ENCODE data around the gene MLLT10. TPM values are rescaled to one million over a fixed set of nuclear protein-coding genes. Genes with fewer than 3 reads are reported as not detected.

Gene MLLT10
- total RNA-seq, 2 experiments from 2014 or later: 33.8 to 34.1 TPM

- peaks cover 24% of the 10 kb centered on the region for H3K27me3 Mint-ChIP-seq
- POLR2A ChIA-PET: interaction anchor here (0.7 kb wide), 1 partner anchor 178 kb away, joined by 3 read pairs; no protein-coding TSS in a partner anchor
- ATAC-seq (no peak), DNase-seq (no peak)
- CTCF ChIA-PET: interaction anchor here (0.9 to 1.2 kb wide), 2 partner anchors 17 to 29 kb away, joined by 3 to 4 read pairs; no protein-coding TSS in a partner anchor
- no peaks in the 10 kb centered on the region for H3K36me3 Mint-ChIP-seq (ENCODE audit: low read depth)
- intact Hi-C loops (cut with DNase I, micrococcal nuclease): loop anchor here (1.0 to 10.0 kb wide), 8 partner anchors 7 to 1920 kb away; partner anchors contain the start of gene PIP4K2A (in 1 of the 2)
- H3K9me3 Mint-ChIP-seq (ENCODE audit: low read depth): no peaks in the 10 kb centered on the region
- H3K4me3 Mint-ChIP-seq: peak overlapping the region; percentile 80
- peak overlapping the region; percentile 87 for H3K27ac Mint-ChIP-seq
- H3K4me1 Mint-ChIP-seq: peaks cover 31% of the 10 kb centered on the region
Observed at GRCh38 chr10:21524526-21525366, 9.3 kb upstream of the MLLT10 start.

DNA sequence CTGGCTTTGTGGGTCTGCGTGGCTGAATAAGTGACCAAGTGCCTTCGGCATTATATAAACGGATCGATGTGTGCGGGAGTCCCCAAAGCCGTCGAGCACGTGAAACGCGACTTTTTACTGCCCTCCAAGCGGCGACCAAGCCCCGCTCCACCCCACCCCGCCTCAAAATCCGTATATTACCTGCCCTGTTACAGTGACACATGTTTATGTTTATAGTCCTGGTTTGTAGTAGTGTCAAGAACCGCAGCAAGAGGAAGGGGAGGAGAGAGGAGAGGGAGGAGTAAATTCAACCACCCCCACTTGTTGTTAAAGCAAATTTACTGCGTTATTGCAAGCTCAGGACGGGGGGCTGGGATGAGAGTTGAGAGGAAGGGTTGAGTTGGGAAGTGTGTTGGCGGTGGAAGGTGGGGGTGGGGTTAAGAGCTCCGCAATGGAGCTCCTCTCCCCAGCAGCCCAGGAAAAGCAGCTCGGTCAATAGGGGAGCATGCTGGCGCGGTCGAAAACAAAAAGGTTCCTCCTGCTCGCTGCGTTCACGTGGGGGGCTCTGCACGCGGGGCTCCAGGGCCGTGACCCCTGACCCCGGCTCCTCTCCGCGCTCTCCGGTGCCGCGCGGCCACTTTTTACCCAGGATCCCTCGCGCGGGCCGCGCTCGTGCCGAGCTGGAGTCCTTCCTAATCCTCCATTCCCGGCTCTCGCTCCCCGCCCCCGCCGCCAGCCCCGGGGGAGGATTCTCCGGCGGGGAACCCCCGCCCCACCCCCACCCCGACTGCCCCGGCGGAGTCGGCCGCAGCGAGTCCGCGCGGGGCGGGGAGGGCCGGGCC lies 8.5 kb upstream of the MLLT10 start, which contains the start of gene SKIDA1:
SKIDA1 (minus strand) TSS at position 316 of the 821 bp plus-strand sequence. CDS start 7,860 bp downstream, outside the sequence.
- peak within 1 kb of the TSS; percentile 96 for H3K27ac Mint-ChIP-seq
- peaks cover 17% of the 10 kb centered on the region for H3K27me3 Mint-ChIP-seq
- peak within 1 kb of the TSS; percentile 80 for H3K4me3 Mint-ChIP-seq
- H3K4me1 Mint-ChIP-seq: peaks cover 24% of the 10 kb centered on the region
- ATAC-seq: peak; percentile 71
- DNase-seq: peak; percentile 81
- no peaks in the 10 kb centered on the region for H3K36me3 Mint-ChIP-seq (ENCODE audit: low read depth)
- ChIA-PET CTCF (interaction anchor here (0.9 to 1.2 kb wide), 2 partner anchors 18 to 30 kb away, joined by 3 to 4 read pairs; no protein-coding TSS in a partner anchor), POLR2A (interaction anchor here (0.6 to 1.0 kb wide), 4 partner anchors 22 to 704 kb away, joined by 3 to 5 read pairs (median 3); no protein-coding TSS in a partner anchor)
- no peaks in the 10 kb centered on the region for H3K9me3 Mint-ChIP-seq (ENCODE audit: low read depth)
- intact Hi-C loops (cut with DNase I, micrococcal nuclease): loop anchor here (1.0 to 10.0 kb wide), 11 partner anchors 7 to 1919 kb away; partner anchors contain the start of genes MLLT10 (in 1 of the 2) and PIP4K2A (in 1 of the 2)

DNA sequence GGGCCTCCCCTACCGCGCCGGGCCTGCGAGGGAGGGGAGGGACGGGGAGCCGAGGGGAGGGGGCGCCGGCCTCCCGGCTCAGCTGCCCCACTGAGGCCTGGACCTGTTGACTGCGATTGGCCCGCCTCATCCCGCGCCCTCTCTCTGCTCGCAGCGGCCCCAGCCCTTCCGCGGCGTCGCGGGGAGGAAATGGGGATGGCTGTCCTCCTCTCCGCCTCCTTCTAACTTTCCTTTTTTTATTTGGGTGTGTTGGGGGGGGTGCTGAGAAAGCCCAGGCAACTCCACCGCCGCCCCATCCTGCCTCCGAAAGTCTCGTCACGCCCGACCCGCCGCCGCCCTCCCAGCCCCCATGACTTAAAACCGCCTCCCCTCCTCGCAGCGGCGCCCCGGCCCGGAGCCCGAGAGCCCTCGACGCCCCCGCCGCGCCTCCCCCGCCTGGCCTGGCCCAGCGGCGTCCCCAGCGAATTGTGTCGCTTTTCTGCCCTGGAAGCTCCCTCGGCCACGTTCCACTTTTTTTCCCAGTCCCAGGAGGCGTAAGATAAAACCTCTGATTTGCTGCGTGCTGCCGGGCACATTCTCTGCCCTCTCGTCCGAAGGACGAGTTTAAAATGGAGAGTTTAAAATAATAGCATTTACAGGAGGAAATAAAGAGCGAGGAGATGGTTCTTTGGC lies 7.7 kb upstream of the MLLT10 start:
- Mint-ChIP-seq H3K36me3 (ENCODE audit: low read depth) (no peaks in the 10 kb centered on the region), H3K27ac (peak overlapping the region; percentile 96), H3K27me3 (peaks cover 12% of the 10 kb centered on the region), H3K4me1 (peaks cover 23% of the 10 kb centered on the region), H3K4me3 (peak overlapping the region; percentile 80), H3K9me3 (ENCODE audit: low read depth) (no peaks in the 10 kb centered on the region)
- DNase-seq (peak; percentile 72), ATAC-seq (peak; percentile 51)
- POLR2A ChIA-PET: interaction anchor here (0.6 to 1.0 kb wide), 4 partner anchors 21 to 703 kb away, joined by 3 to 5 read pairs (median 4); no protein-coding TSS in a partner anchor
- intact Hi-C loops (cut with DNase I, micrococcal nuclease): loop anchor here in 1 of 2 experiments (1.0 to 10.0 kb wide), 7 partner anchors 8 to 1918 kb away; partner anchors contain the start of genes MLLT10 and PIP4K2A
- CTCF ChIA-PET: interaction anchor here (0.9 to 1.2 kb wide), 2 partner anchors 19 to 31 kb away, joined by 3 to 4 read pairs; no protein-coding TSS in a partner anchor

GRCh38 chr10:21526860-21527597 lies 7.0 kb upstream of the MLLT10 start:
- H3K4me3 Mint-ChIP-seq: peak overlapping the region; percentile 80
- DNase-seq (peak; percentile 63), ATAC-seq (peak; percentile 28)
- intact Hi-C loops (cut with DNase I, micrococcal nuclease): loop anchor here in 1 of 2 experiments (1.0 to 10.0 kb wide), 7 partner anchors 7 to 1918 kb away; partner anchors contain the start of genes MLLT10 and PIP4K2A
- peak overlapping the region; percentile 96 for H3K27ac Mint-ChIP-seq
- peaks cover 9% of the 10 kb centered on the region for H3K27me3 Mint-ChIP-seq
- ChIA-PET CTCF (interaction anchor here (0.8 to 1.0 kb wide), 2 partner anchors 10 to 205 kb away, joined by 3 read pairs; no protein-coding TSS in a partner anchor), POLR2A (interaction anchor here (0.7 to 1.0 kb wide), 2 partner anchors 30 to 144 kb away, joined by 4 to 5 read pairs; no protein-coding TSS in a partner anchor)
- no peaks in the 10 kb centered on the region for H3K36me3 Mint-ChIP-seq (ENCODE audit: low read depth)
- no peaks in the 10 kb centered on the region for H3K9me3 Mint-ChIP-seq (ENCODE audit: low read depth)
- peaks cover 23% of the 10 kb centered on the region for H3K4me1 Mint-ChIP-seq

GRCh38 chr10:21527598-21528235 lies 6.3 kb upstream of the MLLT10 start:
- Mint-ChIP-seq H3K4me1 (peaks cover 25% of the 10 kb centered on the region), H3K27ac (peak overlapping the region; percentile 73), H3K4me3 (peak overlapping the region; percentile 80), H3K27me3 (peaks cover 9% of the 10 kb centered on the region), H3K36me3 (ENCODE audit: low read depth) (no peaks in the 10 kb centered on the region), H3K9me3 (ENCODE audit: low read depth) (no peaks in the 10 kb centered on the region)
- CTCF ChIA-PET: interaction anchor here (0.8 to 1.0 kb wide), 2 partner anchors 10 to 204 kb away, joined by 3 read pairs; no protein-coding TSS in a partner anchor
- POLR2A ChIA-PET: no interaction called here
- intact Hi-C loops (cut with DNase I, micrococcal nuclease): loop anchor here in 1 of 2 experiments (2.0 to 10.0 kb wide), 5 partner anchors 701 to 1917 kb away; partner anchors contain the start of gene PIP4K2A
- ATAC-seq (no peak), DNase-seq (no peak)

DNA sequence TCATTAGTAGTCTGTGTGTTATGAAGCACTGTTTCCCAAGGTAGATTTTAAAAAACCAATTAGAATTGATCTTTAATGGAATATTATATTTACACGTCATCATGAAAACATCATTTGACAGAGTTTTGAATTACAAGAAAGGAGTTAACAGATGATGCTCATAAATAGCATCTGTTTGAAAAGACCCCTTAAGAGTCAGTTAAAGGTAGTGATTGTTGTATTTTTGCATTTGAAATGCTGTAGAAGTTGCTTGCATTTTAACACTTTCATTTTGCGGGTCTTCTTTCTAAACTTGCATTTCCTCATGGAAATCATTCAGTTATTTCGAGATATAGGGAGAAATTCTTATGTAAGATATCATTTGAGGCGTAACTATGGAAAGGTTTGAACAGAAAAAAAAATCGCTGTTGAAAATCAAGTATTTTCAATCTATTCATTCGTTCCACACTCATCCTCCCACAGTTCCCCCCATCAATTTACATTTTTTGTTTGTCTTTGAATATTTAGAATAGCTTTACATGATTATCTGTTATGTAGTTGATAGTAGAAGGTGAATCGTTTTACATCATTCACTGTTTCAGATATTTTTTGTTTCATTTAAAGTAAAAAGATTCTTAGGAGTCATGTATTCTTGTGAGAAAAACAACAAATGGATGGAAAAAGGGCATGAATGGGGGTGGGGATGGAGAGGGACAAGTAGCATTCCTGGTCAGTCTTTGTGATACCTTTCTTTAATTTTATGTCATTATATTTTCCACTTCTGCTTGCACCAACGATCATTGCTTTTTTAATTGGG lies 5.6 kb upstream of the MLLT10 start:
- no peaks in the 10 kb centered on the region for H3K36me3 Mint-ChIP-seq (ENCODE audit: low read depth)
- ATAC-seq (no peak), DNase-seq (no peak)
- H3K4me3 Mint-ChIP-seq: peak overlapping the region; percentile 1
- H3K27me3 Mint-ChIP-seq: peaks cover 3% of the 10 kb centered on the region
- CTCF ChIA-PET: interaction anchor here (1.0 kb wide), 1 partner anchor 204 kb away, joined by 3 read pairs; no protein-coding TSS in a partner anchor
- H3K4me1 Mint-ChIP-seq: peaks cover 32% of the 10 kb centered on the region
- intact Hi-C loops (cut with DNase I, micrococcal nuclease): loop anchor here in 1 of 2 experiments (5.0 to 10.0 kb wide), 4 partner anchors 909 to 1916 kb away; partner anchors contain the start of gene PIP4K2A
- POLR2A ChIA-PET: no interaction called here
- H3K27ac Mint-ChIP-seq: no peak overlapping the region
- no peaks in the 10 kb centered on the region for H3K9me3 Mint-ChIP-seq (ENCODE audit: low read depth)

- ATAC-seq (no peak), DNase-seq (no peak)
- Mint-ChIP-seq H3K27ac (no peak overlapping the region), H3K4me1 (peaks cover 33% of the 10 kb centered on the region), H3K9me3 (ENCODE audit: low read depth) (no peaks in the 10 kb centered on the region), H3K27me3 (no peaks in the 10 kb centered on the region), H3K36me3 (ENCODE audit: low read depth) (no peaks in the 10 kb centered on the region), H3K4me3 (no peak overlapping the region)
- intact Hi-C loops (cut with DNase I, micrococcal nuclease): loop anchor here in 1 of 2 experiments (5.0 to 10.0 kb wide), 4 partner anchors 908 to 1916 kb away; partner anchors contain the start of gene PIP4K2A
- ChIA-PET POLR2A (no interaction called here), CTCF (interaction anchor here (0.7 to 1.3 kb wide), 3 partner anchors 10 to 33 kb away, joined by 3 read pairs; no protein-coding TSS in a partner anchor)
Observed at GRCh38 chr10:21529032-21529910, 4.8 kb upstream of the MLLT10 start.

DNA sequence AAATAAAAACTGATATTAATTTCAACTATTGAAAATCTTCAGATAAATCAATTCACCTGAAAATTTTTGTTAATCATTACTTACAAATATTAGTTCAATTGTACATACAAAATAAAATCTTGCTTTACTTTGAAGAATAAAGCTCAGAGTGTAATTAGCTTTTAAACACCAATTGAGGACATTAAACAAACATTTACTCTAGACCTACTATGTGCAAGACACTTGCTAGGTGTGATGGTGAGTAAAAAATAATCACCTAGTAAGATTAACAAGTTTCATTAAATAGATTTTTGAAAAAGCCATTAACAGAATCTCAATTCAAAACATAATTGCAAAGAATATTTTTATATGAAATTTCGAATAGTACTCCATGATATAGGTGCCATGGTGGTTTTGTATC lies 3.9 kb upstream of the MLLT10 start:
- DNase-seq: no peak
- Mint-ChIP-seq H3K27me3 (no peaks in the 10 kb centered on the region), H3K27ac (no peak overlapping the region), H3K4me1 (peaks cover 30% of the 10 kb centered on the region), H3K4me3 (no peak overlapping the region), H3K9me3 (ENCODE audit: low read depth) (no peaks in the 10 kb centered on the region), H3K36me3 (ENCODE audit: low read depth) (no peaks in the 10 kb centered on the region)
- POLR2A ChIA-PET: no interaction called here
- CTCF ChIA-PET: interaction anchor here (0.7 to 1.3 kb wide), 3 partner anchors 11 to 34 kb away, joined by 3 read pairs; no protein-coding TSS in a partner anchor
- intact Hi-C loops (cut with DNase I, micrococcal nuclease): loop anchor here (5.0 to 10.0 kb wide), 6 partner anchors 52 to 1805 kb away; partner anchors contain the start of gene COMMD3 (in 1 of the 2)
- no peak for ATAC-seq

All from activated CD4-positive, alpha-beta T cell treated with anti-CD3 and anti-CD28 coated beads for 36 hours (primary cell).